Mucosa of rectum (tissue), 2 donors: ENCODE measurements around the gene PLK5.

Source experiments
- H3K27ac ChIP-seq, 2 donors: one replicate each; pipeline ENCODE4 v1.7.0; 2013; ENCODE audit warnings: inconsistent platforms in 2 of 2, low read depth in 2 of 2, low read length in 2 of 2
- H3K27me3 ChIP-seq, 2 donors: one replicate each; pipeline ENCODE4 v1.7.0; 2013; ENCODE audit warnings: low read length in 2 of 2; ENCODE audit not compliant: control insufficient read depth in 2 of 2, insufficient read depth in 2 of 2
- H3K36me3 ChIP-seq, 2 donors: one replicate each; pipeline ENCODE4 v1.7.0; 2013; ENCODE audit warnings: low read length in 2 of 2; ENCODE audit not compliant: control insufficient read depth in 2 of 2, insufficient read depth in 2 of 2
- H3K4me1 ChIP-seq, 2 donors: one replicate each; pipeline ENCODE4 v1.7.0; 2013; ENCODE audit warnings: low read length in 2 of 2, mild to moderate bottlenecking in 1 of 2; ENCODE audit not compliant: control insufficient read depth in 2 of 2, insufficient read depth in 2 of 2
- H3K4me3 ChIP-seq, 2 donors: one replicate each; pipeline ENCODE4 v1.7.0; 2013; ENCODE audit warnings: low read length in 2 of 2
- H3K9ac ChIP-seq, 2 donors: one replicate each; pipeline ENCODE4 v1.7.0; 2013; ENCODE audit warnings: low read length in 2 of 2, low read depth in 1 of 2, mild to moderate bottlenecking in 1 of 2
- H3K9me3 ChIP-seq, 2 donors: one replicate each; pipeline ENCODE4 v1.7.0; 2013; ENCODE audit warnings: low read length in 2 of 2; ENCODE audit not compliant: control insufficient read depth in 2 of 2
- donor health status: healthy.
- donor health status: Normal muscosa, but diverticular disease.

The PLK5 gene

GRCh38 chr19:1483131-1483978, 40.5 kb upstream of the PLK5 start:
- Histone ChIP-seq H3K27me3 (no peaks in the 10 kb centered on the region), H3K9ac (no peak overlapping the region), H3K9me3 (no peaks in the 10 kb centered on the region), H3K4me3 (no peak overlapping the region), H3K27ac (no peak overlapping the region), H3K36me3 (no peaks in the 10 kb centered on the region), H3K4me1 (peaks cover 7 to 8% of the 10 kb centered on the region in 2 donors)

- Histone ChIP-seq H3K27ac (no peak overlapping the region), H3K9ac (no peak overlapping the region), H3K27me3 (no peaks in the 10 kb centered on the region), H3K4me1 (peaks cover 4 to 5% of the 10 kb centered on the region in 2 donors), H3K4me3 (no peak overlapping the region), H3K36me3 (no peaks in the 10 kb centered on the region), H3K9me3 (no peaks in the 10 kb centered on the region)
Observed at GRCh38 chr19:1483979-1484428, 39.9 kb upstream of the PLK5 start.

- Histone ChIP-seq H3K27ac (no peak overlapping the region), H3K36me3 (no peaks in the 10 kb centered on the region), H3K4me3 (no peak overlapping the region), H3K4me1 (peaks cover 11 to 16% of the 10 kb centered on the region in 2 donors), H3K9ac (no peak overlapping the region), H3K27me3 (peaks cover 0 to 3% of the 10 kb centered on the region in 2 donors), H3K9me3 (no peaks in the 10 kb centered on the region)
Observed at GRCh38 chr19:1486720-1487575, 36.9 kb upstream of the PLK5 start.

GRCh38 chr19:1487576-1488281, 36.1 kb upstream of the PLK5 start:
- Histone ChIP-seq H3K27ac (no peak overlapping the region), H3K4me3 (no peak overlapping the region), H3K9me3 (no peaks in the 10 kb centered on the region), H3K36me3 (no peaks in the 10 kb centered on the region), H3K27me3 (peaks cover 0 to 4% of the 10 kb centered on the region in 2 donors), H3K9ac (no peak overlapping the region), H3K4me1 (peaks cover 11 to 16% of the 10 kb centered on the region in 2 donors)

- Histone ChIP-seq H3K27me3 (peaks cover 0 to 7% of the 10 kb centered on the region in 2 donors), H3K9ac (no peak overlapping the region), H3K9me3 (no peaks in the 10 kb centered on the region), H3K4me3 (no peak overlapping the region), H3K4me1 (peaks cover 11 to 16% of the 10 kb centered on the region in 2 donors), H3K36me3 (no peaks in the 10 kb centered on the region), H3K27ac (no peak overlapping the region)
Observed at GRCh38 chr19:1488282-1488601, 35.6 kb upstream of the PLK5 start.

- no peaks in the 10 kb centered on the region for H3K9me3 ChIP-seq
- peak overlapping the region; percentile 78 to 85 for H3K27ac ChIP-seq
- peaks cover 0 to 7% of the 10 kb centered on the region in 2 donors for H3K27me3 ChIP-seq
- peak overlapping the region; percentile 75 to 78 for H3K9ac ChIP-seq
- H3K36me3 ChIP-seq: no peaks in the 10 kb centered on the region
- peak overlapping the region; percentile 88 to 92 for H3K4me3 ChIP-seq
- H3K4me1 ChIP-seq: peaks cover 11 to 16% of the 10 kb centered on the region in 2 donors
Observed at GRCh38 chr19:1489463-1490310, 34.2 kb upstream of the PLK5 start.

GRCh38 chr19:1490311-1491113, 33.4 kb upstream of the PLK5 start, which contains the start of gene PCSK4:
PCSK4 (minus strand) TSS chr19:1490350; CDS start chr19:1490346, 4 bp downstream.
- Histone ChIP-seq H3K27me3 (peaks cover 0 to 7% of the 10 kb centered on the region in 2 donors), H3K27ac (peak within 1 kb of the TSS; percentile 78 to 85), H3K4me1 (peaks cover 11 to 16% of the 10 kb centered on the region in 2 donors), H3K9me3 (no peaks in the 10 kb centered on the region), H3K36me3 (no peaks in the 10 kb centered on the region), H3K9ac (peak within 1 kb of the TSS; percentile 75 to 78), H3K4me3 (peak within 1 kb of the TSS; percentile 88 to 92)

- no peaks in the 10 kb centered on the region for H3K36me3 ChIP-seq
- peak within 1 kb of the TSS; percentile 75 to 78 for H3K9ac ChIP-seq
- peak within 1 kb of the TSS; percentile 78 to 85 for H3K27ac ChIP-seq
- peaks cover 11 to 16% of the 10 kb centered on the region in 2 donors for H3K4me1 ChIP-seq
- no peaks in the 10 kb centered on the region for H3K9me3 ChIP-seq
- peak within 1 kb of the TSS; percentile 88 to 92 for H3K4me3 ChIP-seq
- peaks cover 2 to 10% of the 10 kb centered on the region in 2 donors for H3K27me3 ChIP-seq
Observed at GRCh38 chr19:1491114-1491848, 32.6 kb upstream of the PLK5 start, which contains the start of gene REEP6. REEP6 (plus strand) TSS chr19:1491181; CDS start chr19:1491270, 89 bp downstream.
